Activated effector memory CD4-positive, alpha-beta T cell treated with Interleukin-2 at 50 U/mL for 16 hours (primary cell): Measurements from ENCODE around the gene FAM111B.
"Not testable (repeated sequence)": the region's sequence is repeated elsewhere in the genome, so short reads cannot be mapped to it uniquely, and the experiment has no call there.

Experiments
- DNase-seq: peaks from one replicate; pipeline ENCODE4 v3.0.0-alpha.2; 2020

The FAM111B gene

GRCh38 chr11:59102259-59102765 is 4.7 kb upstream of the FAM111B start:
- peak; percentile 54 for DNase-seq

- DNase-seq: not testable (repeated sequence)
Observed at GRCh38 chr11:59107721-59108120, 684 bp downstream of the FAM111B start.

DNA sequence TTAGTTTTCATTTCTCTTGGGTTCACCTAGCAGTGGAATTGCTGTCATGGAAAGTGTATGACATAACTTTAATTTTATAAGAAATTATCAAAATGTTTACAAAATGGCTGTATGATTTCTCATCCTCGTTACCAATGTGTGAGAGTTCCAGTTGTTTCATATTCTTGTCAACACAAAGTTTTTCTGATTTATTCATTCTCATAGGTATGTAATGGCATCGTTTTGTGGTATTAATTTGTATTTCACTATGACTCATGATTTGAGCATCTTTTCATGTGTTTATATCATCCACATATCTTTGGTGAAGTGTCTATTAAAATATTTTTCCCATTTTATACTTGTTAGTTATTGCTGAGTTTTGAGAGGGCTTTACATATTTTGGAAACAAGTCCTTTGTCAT is 5.5 kb downstream of the FAM111B start:
- DNase-seq: no peak

DNA sequence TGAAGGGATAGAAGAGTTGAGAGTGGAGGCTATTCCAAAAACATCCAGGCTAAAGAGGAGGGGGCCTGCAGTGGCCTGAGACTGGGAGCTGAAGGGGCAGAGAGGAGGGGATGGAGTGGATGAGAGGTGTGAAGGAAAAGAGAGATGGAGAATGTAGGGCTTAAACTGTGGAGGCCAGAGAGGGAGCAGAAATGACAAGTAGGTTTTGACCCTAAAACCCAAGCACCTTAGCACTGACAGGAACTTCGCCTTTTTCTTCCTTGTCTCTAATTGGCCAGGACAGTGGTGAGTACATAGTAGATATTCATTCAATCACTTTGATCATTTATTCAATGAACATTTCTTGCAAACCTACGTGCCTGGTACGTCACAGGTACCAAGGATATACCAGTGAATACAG is 7.3 kb downstream of the FAM111B start:
- DNase-seq: no peak

DNA sequence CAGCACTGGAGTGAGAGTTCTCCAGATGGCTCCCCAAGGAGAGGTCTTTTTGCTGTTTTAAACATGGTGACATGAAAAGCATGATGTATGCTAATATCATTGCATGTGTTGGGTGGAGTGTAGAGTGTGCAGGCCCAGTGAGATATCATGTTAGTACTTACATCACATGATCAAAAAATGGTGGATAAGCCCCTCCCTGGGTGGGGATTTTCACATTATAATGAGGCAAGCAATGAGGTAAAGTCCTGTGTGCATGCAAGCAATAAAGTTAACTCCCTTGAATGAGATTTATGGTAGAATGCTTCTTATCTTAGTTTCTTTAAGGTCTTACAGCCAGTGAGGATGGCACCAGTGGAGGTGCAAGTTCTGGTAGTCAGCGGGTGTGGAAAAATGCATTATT is 8.5 kb downstream of the FAM111B start:
- no peak for DNase-seq

DNA sequence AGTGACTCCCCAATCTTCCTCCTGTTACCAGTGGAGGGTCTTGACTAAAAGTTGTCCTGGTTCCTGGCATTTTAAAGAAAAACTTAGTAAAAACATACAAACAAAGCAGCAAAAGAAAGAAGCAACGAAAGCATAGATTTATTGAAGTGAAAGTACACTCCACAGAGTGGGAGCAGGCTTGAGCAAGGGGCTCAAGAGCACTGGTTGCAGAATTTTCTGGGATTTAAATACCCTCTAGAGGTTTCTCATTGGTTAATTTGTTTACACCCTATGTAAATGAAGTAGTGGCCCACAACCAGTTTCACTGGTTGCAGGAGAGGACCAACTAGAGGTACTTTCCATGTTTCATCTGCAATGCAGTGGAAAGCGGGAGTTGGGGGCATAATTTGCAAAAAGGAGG is 10.7 kb downstream of the FAM111B start:
- DNase-seq: no peak

GRCh38 chr11:59119826-59120225 is 12.8 kb downstream of the FAM111B start:
- DNase-seq: no peak

GRCh38 chr11:59135648-59136461 is 28.8 kb downstream of the FAM111B start:
- peak; percentile 80 for DNase-seq

- DNase-seq: not testable (repeated sequence)
Observed at GRCh38 chr11:59136551-59136950, 29.5 kb downstream of the FAM111B start.

DNA sequence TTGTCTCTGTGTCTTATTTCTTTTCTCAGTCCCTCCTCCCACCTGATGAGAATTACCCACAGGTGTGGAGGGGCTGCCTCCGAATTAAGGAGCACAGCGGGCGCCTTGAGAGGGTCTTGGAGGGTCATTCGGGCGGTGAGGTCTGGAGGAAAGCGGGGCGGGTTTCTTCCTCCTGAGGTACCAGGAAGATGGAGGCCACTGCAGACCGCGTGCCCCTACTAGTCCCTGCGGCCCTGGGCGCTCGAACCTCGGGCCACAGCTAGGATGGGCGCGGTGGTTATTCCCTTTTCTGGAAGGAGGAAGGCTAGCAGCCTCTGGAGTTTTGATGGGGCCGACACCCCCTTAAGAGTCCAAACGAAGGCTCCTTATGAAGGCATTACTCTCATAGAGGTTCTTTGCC is 30.2 kb downstream of the FAM111B start:
- DNase-seq: no peak

GRCh38 chr11:59138643-59139042 is 31.6 kb downstream of the FAM111B start:
- DNase-seq: no peak

DNA sequence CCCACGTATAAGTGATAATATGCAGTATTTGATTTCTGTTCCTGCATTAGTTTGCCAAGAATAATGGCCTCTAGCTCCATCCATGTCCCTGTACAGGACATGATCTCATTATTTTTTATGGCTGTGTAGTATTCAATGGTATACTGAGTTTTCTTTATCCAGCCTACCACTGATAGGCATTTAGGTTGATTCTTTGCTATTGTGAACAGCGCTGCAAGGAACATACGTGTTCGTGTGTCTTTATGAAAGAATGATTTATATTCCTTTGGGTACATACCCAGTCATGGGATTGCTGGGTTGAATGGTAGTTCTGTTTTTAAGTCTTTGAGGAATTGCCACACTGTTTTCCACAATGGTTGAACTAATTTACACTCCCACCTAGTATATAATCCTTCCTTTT is 34.2 kb downstream of the FAM111B start:
- DNase-seq: no peak

DNA sequence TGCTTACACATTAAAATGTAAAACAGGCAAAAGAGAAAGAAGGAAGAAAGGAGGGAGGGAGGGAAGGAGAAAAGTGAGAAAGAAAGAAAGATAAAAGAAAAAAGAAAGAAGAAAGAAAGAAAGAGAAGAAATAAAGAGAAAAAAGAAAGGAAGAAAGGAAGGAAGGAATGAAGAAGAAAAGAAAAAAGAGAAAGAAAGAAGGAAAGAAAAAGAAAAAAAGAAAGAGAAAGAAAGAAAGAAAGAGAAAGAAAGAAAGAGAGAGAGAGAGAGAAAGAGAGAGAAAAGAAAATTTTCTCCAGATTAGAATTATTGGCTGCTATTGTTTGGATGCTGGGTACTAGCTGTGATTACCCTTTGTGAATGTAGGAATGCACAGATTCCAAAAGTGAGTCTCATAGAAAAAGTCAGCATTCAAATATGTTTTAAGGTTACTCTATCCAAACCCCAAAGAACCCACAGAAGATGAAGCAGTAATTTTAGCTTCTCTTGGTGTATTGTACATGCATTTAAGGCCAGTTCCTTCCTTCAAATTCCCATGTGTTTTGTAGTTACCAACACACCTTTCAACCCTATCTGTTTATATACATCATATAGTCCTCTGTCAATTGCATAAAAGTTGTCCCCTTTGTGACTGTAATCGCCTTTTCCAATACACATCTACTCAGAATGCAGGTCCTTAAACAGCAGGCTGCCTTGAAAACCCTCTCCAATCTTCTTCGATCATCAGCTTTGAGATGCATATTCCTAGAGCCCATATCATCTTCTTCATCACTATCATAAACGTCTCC is 34.8 kb downstream of the FAM111B start:
- DNase-seq: no peak

DNA sequence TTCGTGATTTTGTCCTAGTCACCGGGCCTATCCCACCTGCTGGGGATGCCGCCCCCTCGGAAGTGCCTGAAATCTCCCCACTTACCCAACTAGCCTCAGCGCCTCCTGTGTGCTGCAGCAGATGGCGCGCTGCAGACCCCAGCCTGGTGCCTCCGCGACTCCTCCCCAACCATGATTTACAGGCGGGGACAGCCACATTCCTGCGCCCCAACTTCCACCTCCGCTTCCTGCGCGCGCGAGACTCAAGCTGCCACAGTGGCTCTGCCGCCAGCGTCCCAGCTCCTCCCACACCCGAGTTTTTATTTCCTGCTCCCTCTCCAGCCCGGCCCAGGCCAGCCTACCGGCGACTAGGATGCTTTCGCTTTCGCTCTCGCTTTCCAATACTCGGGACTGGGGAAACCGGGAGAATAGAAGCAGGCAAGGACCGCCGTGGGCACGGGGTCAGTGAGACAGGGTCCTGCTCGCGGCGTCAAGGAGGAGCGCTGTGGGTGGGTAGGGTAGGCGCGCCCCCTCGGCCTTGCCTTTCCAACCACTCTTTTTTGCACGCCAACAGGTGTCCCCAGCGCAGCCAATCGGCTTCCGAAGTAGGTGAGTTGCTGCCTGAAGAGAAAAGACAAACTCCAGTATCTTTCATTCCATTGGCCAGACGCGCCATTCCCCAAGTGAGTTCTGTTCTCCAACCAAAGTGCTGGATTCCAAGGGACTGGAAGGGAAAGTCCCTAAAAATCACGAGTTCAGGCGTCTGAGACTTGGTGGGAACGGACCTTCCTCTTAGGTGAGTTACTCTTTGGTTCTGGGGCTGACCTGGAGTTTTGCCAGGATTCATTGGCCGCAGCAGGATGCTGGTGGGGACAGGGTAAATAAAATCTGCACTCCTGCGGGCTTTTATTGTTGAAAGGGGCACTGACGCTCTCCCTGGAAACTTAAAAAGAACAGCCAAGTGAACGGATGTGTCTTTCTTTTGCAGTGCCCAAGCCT is 35.8 kb downstream of the FAM111B start, which contains the start of gene FAM111A:
TSS of gene FAM111A (plus strand) at position 327 of the 978 bp plus-strand sequence. CDS start 6,017 bp downstream, outside the sequence.
- peak; percentile 82 for DNase-seq

- DNase-seq: no peak
Observed at GRCh38 chr11:59144096-59144495, 37.1 kb downstream of the FAM111B start.

DNA sequence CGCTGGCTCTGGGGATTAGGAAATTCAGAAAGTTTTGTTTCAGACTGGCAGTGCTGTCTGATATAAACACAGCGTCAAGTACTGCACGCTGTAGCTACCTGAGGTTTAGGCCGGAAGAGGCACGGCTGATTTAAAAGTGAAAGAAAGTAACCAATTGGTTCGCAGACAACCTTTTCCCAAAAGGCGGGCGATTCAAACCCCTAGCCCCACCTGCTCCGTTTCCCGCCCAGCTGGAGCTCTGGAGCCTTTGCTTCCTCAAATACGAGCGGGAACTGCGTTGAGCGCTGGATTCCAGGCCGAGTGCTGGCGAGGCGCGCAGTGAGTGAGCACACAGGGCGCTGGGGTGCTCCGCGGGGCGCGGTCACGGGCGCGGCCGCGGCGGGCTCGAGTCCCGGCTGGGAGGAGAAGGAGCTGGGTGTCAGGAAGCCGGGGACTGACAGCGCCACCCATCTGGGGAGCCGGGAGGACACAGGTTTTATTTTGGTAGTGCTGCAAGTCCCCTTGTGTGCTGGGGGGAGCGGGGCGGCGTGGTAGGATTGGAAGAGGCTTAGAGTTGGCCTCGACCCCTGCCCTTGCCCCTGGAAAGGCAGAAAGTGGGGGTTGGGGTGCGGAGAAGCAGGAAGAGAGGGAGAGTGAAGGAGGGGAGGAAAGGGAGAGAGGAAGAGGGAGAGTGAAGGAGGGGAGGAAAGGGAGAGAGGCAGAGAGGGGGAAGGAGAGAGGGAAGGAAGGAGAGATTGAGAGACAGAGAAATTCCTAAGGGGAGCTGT is 37.7 kb downstream of the FAM111B start:
- peak; percentile 46 for DNase-seq

GRCh38 chr11:59145534-59145933 is 38.5 kb downstream of the FAM111B start:
- no peak for DNase-seq

GRCh38 chr11:59151761-59152160 is 44.7 kb downstream of the FAM111B start:
- no peak for DNase-seq

- DNase-seq: no peak
Observed at GRCh38 chr11:59152312-59152951, 45.4 kb downstream of the FAM111B start.

GRCh38 chr11:59154610-59155009 is 47.6 kb downstream of the FAM111B start:
- DNase-seq: no peak

GRCh38 chr11:59157433-59157832 is 50.4 kb downstream of the FAM111B start:
- no peak for DNase-seq
